Activated CD4-positive, alpha-beta T cell treated with anti-CD3 and anti-CD28 coated beads, Interleukin-2, amount 10 ng/mL, durations not matched to agents 7 days and 5 days (primary cell): ENCODE results near the gene COL9A3. TPM values are rescaled to one million over a fixed set of nuclear protein-coding genes. Genes with fewer than 3 reads are reported as not detected.
"Not testable (repeated sequence)": the region's sequence is repeated elsewhere in the genome, so short reads cannot be mapped to it uniquely, and the experiment has no call there.

Experiments
- CTCF ChIA-PET: fragments of 350-600 bp; sonication (Branson Sonifier 250); formaldehyde crosslinking; loops from one replicate; lab custom pipeline; 2021; ENCODE audit warnings: antibody characterized with exemption; lab: Charles Lee
- POLR2A ChIA-PET: fragments of 350-600 bp; sonication (Branson Sonifier 250); formaldehyde crosslinking; loops from one replicate; lab custom pipeline; 2021; ENCODE audit warnings: antibody characterized with exemption; lab: Charles Lee
- DNase-seq: peaks from one replicate; pipeline ENCODE4 v3.0.0-alpha.2; 2020
- H3K27ac Mint-ChIP-seq: one replicate; pipeline ENCODE4 v1.8.0; 2021; ENCODE audit warnings: mild to moderate bottlenecking, moderate library complexity, mixed read lengths
- H3K27me3 Mint-ChIP-seq: one replicate; pipeline ENCODE4 v1.8.0; 2021; ENCODE audit warnings: mixed read lengths
- H3K36me3 Mint-ChIP-seq: one replicate; pipeline ENCODE4 v1.8.0; 2021; ENCODE audit warnings: low read depth, mixed read lengths
- H3K4me1 Mint-ChIP-seq: one replicate; pipeline ENCODE4 v1.8.0; 2021; ENCODE audit warnings: mixed read lengths
- H3K4me3 Mint-ChIP-seq: one replicate; pipeline ENCODE4 v1.8.0; 2021; ENCODE audit warnings: mild to moderate bottlenecking, moderate library complexity, mixed read lengths
- H3K9me3 Mint-ChIP-seq: one replicate; pipeline ENCODE4 v1.8.0; 2021; ENCODE audit warnings: mixed read lengths
- total RNA-seq, 2 experiments: library from RNA; stranded (reverse); gene quantifications; one replicate each; pipeline ENCODE4 v1.2.3, GENCODE V29; 2021

The COL9A3 gene
- total RNA-seq, 2 experiments from 2014 or later = not detected

DNA sequence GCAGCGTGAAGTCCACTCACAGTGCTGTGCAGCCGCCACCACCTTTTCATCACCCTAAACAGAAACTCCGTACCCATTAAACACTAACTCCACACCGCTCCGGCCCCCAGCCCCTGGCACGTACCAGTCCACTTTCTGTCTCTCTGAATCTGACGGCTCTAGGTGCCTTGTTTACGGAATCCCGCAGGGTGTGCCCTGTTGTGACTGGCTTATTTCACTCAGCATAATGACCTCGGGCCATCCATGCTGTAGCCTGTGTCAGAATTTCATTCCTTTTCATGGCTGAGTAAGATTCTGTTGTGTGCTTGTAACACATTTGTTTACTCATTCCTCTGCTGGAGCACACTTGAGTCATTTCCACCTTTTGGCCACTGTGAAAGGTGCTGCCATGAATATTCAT, 26.8 kb downstream of the COL9A3 start:
- CTCF ChIA-PET = interaction anchor here (1.2 kb wide), 2 partner anchors 11 to 24 kb away, joined by 3 to 4 read pairs; no protein-coding TSS in a partner anchor
- DNase-seq = no peak
- Mint-ChIP-seq H3K27me3 (no peaks in the 10 kb centered on the region), H3K9me3 (no peaks in the 10 kb centered on the region), H3K27ac (no peak overlapping the region), H3K36me3 (no peaks in the 10 kb centered on the region), H3K4me1 (no peaks in the 10 kb centered on the region), H3K4me3 (no peak overlapping the region)
- POLR2A ChIA-PET = no interaction called here

GRCh38 chr20:62844182-62844581, 27.3 kb downstream of the COL9A3 start:
- Mint-ChIP-seq H3K4me3 (no peak overlapping the region), H3K27me3 (no peaks in the 10 kb centered on the region), H3K36me3 (no peaks in the 10 kb centered on the region), H3K4me1 (no peaks in the 10 kb centered on the region), H3K9me3 (no peaks in the 10 kb centered on the region), H3K27ac (no peak overlapping the region)
- POLR2A ChIA-PET = no interaction called here
- CTCF ChIA-PET = interaction anchor here (1.2 kb wide), 2 partner anchors 11 to 23 kb away, joined by 3 to 4 read pairs; no protein-coding TSS in a partner anchor
- no peak for DNase-seq

DNA sequence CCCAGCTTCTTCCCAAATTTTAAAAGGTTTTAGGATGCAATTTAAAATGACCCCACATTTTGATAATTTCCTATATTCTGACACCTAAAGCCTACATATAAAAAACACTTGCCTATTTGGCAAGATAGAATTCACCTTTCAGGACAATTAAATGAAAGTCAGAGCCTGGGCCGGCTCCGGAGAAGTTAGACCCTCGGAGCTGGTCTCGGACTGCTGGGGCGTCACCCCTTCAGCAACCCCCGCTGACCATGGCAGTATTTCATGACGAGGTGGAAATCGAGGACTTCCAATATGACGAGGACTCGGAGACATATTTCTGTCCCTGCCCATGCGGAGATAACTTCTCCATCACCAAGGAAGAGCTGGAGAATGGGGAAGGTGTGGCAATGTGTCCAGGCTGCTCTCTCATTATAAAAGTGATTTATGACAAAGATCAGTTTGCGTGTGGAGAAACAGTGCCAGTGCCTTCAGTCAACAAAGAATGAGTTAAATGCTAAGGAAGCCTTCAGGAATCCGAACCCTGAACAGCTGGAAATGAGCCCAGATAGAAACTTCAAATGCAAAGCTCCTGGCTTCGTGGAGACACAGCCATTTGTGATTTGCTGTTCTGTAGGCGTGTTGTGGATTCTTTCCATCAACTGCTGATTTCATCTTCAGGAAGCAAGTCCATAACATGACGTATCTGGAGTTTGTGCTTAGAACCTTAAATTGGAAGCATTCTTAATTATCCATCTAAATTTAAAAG, 28.7 kb downstream of the COL9A3 start:
- no peak overlapping the region for H3K27ac Mint-ChIP-seq
- H3K4me1 Mint-ChIP-seq = no peaks in the 10 kb centered on the region
- ChIA-PET POLR2A (no interaction called here), CTCF (interaction anchor here (1.2 kb wide), 1 partner anchor 23 kb away, joined by 3 read pairs; no protein-coding TSS in a partner anchor)
- no peak for DNase-seq
- H3K9me3 Mint-ChIP-seq = no peaks in the 10 kb centered on the region
- no peaks in the 10 kb centered on the region for H3K27me3 Mint-ChIP-seq
- H3K4me3 Mint-ChIP-seq = no peak overlapping the region
- no peaks in the 10 kb centered on the region for H3K36me3 Mint-ChIP-seq

DNA sequence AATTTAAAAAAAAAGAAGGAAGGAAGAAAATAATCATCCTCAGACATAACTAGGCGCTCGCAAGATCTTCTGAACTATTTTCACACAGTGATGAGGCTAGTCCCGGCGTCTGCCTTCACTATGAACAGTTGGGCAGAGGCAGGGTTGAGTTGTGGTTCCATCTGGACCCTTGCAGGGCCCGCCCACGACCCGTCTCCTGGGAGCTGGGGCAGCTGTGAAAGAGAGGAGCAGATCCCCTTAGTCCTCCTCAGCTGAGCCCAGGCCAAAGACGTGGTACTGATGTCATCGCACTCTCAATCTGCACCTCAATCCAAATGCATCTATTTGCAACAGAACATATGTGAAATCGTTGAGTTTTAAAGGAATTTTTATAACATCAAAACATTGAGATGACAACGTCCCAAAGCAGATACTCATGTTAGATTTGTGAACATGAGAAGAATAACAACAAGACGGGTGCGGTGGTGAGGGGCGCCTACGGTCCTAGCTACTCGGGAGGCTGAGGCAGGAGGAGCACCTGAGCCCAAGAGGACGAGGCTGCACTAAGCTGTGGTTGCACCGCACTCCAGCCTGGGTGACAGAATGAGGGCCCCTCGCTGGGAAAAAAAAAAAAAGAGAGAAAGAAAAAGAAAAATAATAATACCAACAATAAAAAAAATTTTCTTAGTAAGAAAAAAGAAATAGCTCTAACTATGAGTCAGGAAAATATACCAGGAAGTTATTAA, 29.5 kb downstream of the COL9A3 start:
- no peak overlapping the region for H3K27ac Mint-ChIP-seq
- H3K36me3 Mint-ChIP-seq = no peaks in the 10 kb centered on the region
- DNase-seq = no peak
- no peaks in the 10 kb centered on the region for H3K27me3 Mint-ChIP-seq
- no peaks in the 10 kb centered on the region for H3K4me1 Mint-ChIP-seq
- ChIA-PET CTCF (interaction anchor here (0.6 to 1.2 kb wide), 5 partner anchors 24 to 1377 kb away, joined by 3 to 4 read pairs (median 3); no protein-coding TSS in a partner anchor), POLR2A (no interaction called here)
- H3K9me3 Mint-ChIP-seq = no peaks in the 10 kb centered on the region
- no peak overlapping the region for H3K4me3 Mint-ChIP-seq

- H3K4me1 Mint-ChIP-seq, CTCF ChIA-PET, H3K4me3 Mint-ChIP-seq, H3K27me3 Mint-ChIP-seq, H3K9me3 Mint-ChIP-seq, DNase-seq, H3K27ac Mint-ChIP-seq, H3K36me3 Mint-ChIP-seq: not testable (repeated sequence)
- POLR2A ChIA-PET = interaction anchor here (0.7 kb wide), 1 partner anchor 14 kb away, joined by 4 read pairs; no protein-coding TSS in a partner anchor
Measured at GRCh38 chr20:62848917-62849316, 32.1 kb downstream of the COL9A3 start.

DNA sequence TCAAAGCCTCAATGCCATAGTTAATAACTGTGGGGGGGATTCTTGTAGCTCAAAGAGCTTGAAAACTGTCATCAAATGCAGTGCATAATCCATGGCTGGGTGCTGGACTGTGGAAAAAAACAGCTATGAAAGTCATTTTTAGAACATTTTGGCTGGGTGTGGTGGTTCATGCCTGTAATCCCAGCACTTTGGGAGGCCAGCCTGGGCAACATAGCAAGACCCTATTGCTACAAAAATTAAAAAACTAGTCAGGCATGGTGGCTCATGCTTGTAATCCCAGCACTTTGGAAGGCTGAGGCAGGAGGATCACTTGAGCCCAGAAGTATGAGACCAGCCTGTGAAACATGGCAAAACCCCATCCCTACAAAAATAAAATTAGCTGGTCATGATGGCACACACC, 32.6 kb downstream of the COL9A3 start:
- DNase-seq = no peak
- Mint-ChIP-seq H3K4me1 (no peaks in the 10 kb centered on the region), H3K36me3 (no peaks in the 10 kb centered on the region), H3K27me3 (no peaks in the 10 kb centered on the region), H3K4me3 (no peak overlapping the region), H3K27ac (no peak overlapping the region), H3K9me3 (no peaks in the 10 kb centered on the region)
- CTCF ChIA-PET = no interaction called here
- POLR2A ChIA-PET = interaction anchor here (0.7 kb wide), 1 partner anchor 14 kb away, joined by 4 read pairs; no protein-coding TSS in a partner anchor

DNA sequence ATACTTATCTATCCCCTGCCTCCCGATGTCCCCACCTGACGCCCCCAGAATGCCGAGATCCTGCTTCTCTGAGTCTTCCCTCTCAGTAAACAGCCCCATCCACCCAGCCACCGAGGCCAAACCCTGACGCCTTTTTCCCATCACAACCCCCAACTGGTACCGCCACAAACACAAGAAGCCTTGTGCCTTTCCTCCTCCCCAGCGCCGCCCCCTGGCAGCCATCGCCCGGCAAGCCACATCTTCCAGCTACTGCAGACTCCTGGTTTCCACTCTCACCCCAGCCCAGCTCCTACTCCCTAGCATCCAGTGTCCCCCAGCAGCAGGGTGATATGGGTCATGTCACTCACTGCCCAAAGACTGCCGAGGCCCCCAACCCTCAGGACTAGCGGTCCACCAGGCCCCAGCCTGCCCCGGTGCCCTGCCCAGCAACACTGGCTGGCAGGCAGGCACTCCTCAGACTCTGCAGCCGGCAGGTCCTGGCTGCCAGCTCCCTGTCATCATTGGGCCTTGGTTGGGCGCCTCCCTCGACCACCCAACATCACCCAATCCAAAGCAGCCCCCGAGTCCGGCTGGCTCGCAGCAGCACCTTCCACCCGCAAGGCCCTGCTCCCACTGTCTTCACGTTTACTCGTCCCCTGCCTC, 33.6 kb downstream of the COL9A3 start:
- H3K4me1 Mint-ChIP-seq = no peaks in the 10 kb centered on the region
- POLR2A ChIA-PET = no interaction called here
- H3K36me3 Mint-ChIP-seq = no peaks in the 10 kb centered on the region
- H3K27me3 Mint-ChIP-seq = no peaks in the 10 kb centered on the region
- no peak overlapping the region for H3K4me3 Mint-ChIP-seq
- no peak overlapping the region for H3K27ac Mint-ChIP-seq
- no peak for DNase-seq
- CTCF ChIA-PET = no interaction called here
- no peaks in the 10 kb centered on the region for H3K9me3 Mint-ChIP-seq

DNA sequence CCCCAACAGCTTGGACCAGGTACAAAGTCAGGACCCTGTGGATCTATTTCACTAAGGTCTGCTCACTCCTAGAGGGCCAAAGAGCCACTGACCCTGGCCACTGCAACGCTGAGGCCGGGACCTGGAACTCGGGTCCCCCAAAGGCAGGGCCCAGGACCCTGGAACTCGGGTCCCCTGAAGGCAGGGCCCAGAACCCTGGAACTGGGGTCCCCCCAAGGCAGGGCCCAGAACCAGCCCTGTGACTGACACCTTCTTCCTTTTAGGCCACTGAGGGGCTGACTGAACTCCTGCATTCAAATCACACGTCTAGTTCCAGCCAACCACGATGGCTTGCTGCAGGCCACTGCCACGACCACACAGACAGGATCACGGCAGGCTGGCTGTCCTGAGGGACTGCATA, 35.3 kb downstream of the COL9A3 start:
- H3K36me3 Mint-ChIP-seq = peaks cover 4% of the 10 kb centered on the region
- no peak overlapping the region for H3K4me3 Mint-ChIP-seq
- POLR2A ChIA-PET = no interaction called here
- H3K4me1 Mint-ChIP-seq = no peaks in the 10 kb centered on the region
- H3K27me3 Mint-ChIP-seq = no peaks in the 10 kb centered on the region
- no peaks in the 10 kb centered on the region for H3K9me3 Mint-ChIP-seq
- no peak for DNase-seq
- no peak overlapping the region for H3K27ac Mint-ChIP-seq
- CTCF ChIA-PET = no interaction called here

DNA sequence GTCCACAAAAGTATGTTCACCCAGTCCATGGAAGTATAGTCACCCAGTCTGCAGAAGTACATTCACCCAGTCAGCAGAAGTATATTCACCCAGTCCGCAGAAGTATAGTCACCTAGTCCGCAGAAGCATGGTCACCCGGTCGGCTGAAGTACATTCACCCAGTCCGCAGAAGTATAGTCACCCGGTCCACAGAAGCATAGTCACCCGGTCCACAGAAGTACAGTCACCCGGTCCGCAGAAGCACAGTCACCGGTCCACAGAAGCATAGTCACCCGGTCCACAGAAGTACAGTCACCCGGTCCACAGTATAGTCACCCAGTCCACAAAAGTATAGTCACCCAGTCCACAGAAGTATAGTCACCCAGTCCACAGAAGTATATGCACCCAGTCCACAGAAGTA, 36.0 kb downstream of the COL9A3 start:
- CTCF ChIA-PET = no interaction called here

DNA sequence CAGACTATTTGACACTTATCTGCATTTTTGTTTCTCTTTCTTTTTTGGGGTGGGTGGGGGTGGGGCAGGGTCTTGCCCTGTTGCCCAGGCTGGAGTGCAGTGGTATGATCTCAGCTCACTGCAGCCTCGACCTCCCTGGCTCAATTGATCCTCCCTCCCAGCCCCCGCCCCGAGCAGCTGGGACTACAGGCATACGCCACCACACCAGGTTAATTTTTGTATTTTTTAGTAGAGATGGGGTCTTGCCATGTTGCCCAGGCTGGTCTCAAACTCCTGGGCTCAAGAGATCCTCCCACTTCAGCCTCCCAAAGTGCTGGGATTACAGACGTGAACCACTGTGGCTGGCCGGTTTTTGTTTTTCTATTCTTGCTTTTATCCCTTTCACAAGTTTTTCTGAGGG, 36.5 kb downstream of the COL9A3 start:
- POLR2A ChIA-PET, H3K4me1 Mint-ChIP-seq, H3K4me3 Mint-ChIP-seq, H3K27me3 Mint-ChIP-seq, H3K36me3 Mint-ChIP-seq, CTCF ChIA-PET, DNase-seq, H3K9me3 Mint-ChIP-seq, H3K27ac Mint-ChIP-seq: not testable (repeated sequence)

More for the DNA sequence above, 36.0 kb downstream of the COL9A3 start:
- H3K9me3 Mint-ChIP-seq = no peaks in the 10 kb centered on the region
- no peak overlapping the region for H3K27ac Mint-ChIP-seq
- no peaks in the 10 kb centered on the region for H3K27me3 Mint-ChIP-seq
- POLR2A ChIA-PET = no interaction called here
- no peaks in the 10 kb centered on the region for H3K4me1 Mint-ChIP-seq
- DNase-seq = no peak
- H3K36me3 Mint-ChIP-seq = peaks cover 6% of the 10 kb centered on the region
- H3K4me3 Mint-ChIP-seq = no peak overlapping the region

GRCh38 chr20:62854121-62854520, 37.3 kb downstream of the COL9A3 start:
- no peak overlapping the region for H3K27ac Mint-ChIP-seq
- H3K9me3 Mint-ChIP-seq = no peaks in the 10 kb centered on the region
- CTCF ChIA-PET = interaction anchor here (1.3 kb wide), 1 partner anchor 15 kb away, joined by 3 read pairs; no protein-coding TSS in a partner anchor

GRCh38 chr20:62855120-62855519, 38.3 kb downstream of the COL9A3 start:
- CTCF ChIA-PET = interaction anchor here (1.3 kb wide), 2 partner anchors 14 to 21 kb away, joined by 3 to 4 read pairs; no protein-coding TSS in a partner anchor
- Mint-ChIP-seq H3K27ac (no peak overlapping the region), H3K27me3 (no peaks in the 10 kb centered on the region), H3K36me3 (peaks cover 6% of the 10 kb centered on the region), H3K4me3 (no peak overlapping the region), H3K9me3 (no peaks in the 10 kb centered on the region), H3K4me1 (peaks cover 10% of the 10 kb centered on the region)
- no peak for DNase-seq
- POLR2A ChIA-PET = no interaction called here

More at GRCh38 chr20:62854121-62854520, 37.3 kb downstream of the COL9A3 start:
- Mint-ChIP-seq H3K4me1 (peaks cover 3% of the 10 kb centered on the region), H3K36me3 (peaks cover 6% of the 10 kb centered on the region), H3K27me3 (no peaks in the 10 kb centered on the region), H3K4me3 (no peak overlapping the region)
- DNase-seq = no peak
- POLR2A ChIA-PET = no interaction called here
